Retinal pigment epithelial cell (primary cell): ENCODE data around the gene ADGB.

ENCODE experiments used
- DNase-seq: peaks from one replicate; pipeline ENCODE4 v3.0.0-alpha.2; 2010; ENCODE audit warnings: low read depth
- H3K4me3 ChIP-seq: 2 replicates; pipeline ENCODE4 v1.5.1; 2011; ENCODE audit warnings: mild to moderate bottlenecking, low read length, control low read depth, moderate library complexity
- CTCF ChIP-seq: conservative IDR thresholded peaks from 2 replicates; pipeline ENCODE4 v1.5.1; 2011; ENCODE audit warnings: low read depth, low read length, control low read depth, inconsistent platforms

ADGB gene

GRCh38 chr6:146593986-146594385 lies 4.8 kb upstream of the ADGB start:
- TF ChIP-seq CTCF = no peak
- no peak overlapping the region for H3K4me3 ChIP-seq
- DNase-seq = no peak

- no peak for TF ChIP-seq CTCF
- no peak overlapping the region for H3K4me3 ChIP-seq
- no peak for DNase-seq
Measured at GRCh38 chr6:146594495-146594894, 4.3 kb upstream of the ADGB start.

GRCh38 chr6:146595972-146596731 lies 2.6 kb upstream of the ADGB start:
- H3K4me3 ChIP-seq = no peak overlapping the region
- DNase-seq = no peak
- no peak for TF ChIP-seq CTCF

GRCh38 chr6:146601352-146601751 lies 2.6 kb downstream of the ADGB start:
- no peak for DNase-seq

GRCh38 chr6:146602526-146602925 lies 3.8 kb downstream of the ADGB start:
- no peak for DNase-seq
- H3K4me3 ChIP-seq = no peak overlapping the region
- TF ChIP-seq CTCF = no peak

More at GRCh38 chr6:146601352-146601751, 2.6 kb downstream of the ADGB start:
- no peak overlapping the region for H3K4me3 ChIP-seq
- no peak for TF ChIP-seq CTCF

GRCh38 chr6:146613947-146614346 lies 15.2 kb downstream of the ADGB start:
- no peak for DNase-seq
- TF ChIP-seq CTCF = no peak
- no peak overlapping the region for H3K4me3 ChIP-seq

- TF ChIP-seq CTCF = no peak
- no peak overlapping the region for H3K4me3 ChIP-seq
- no peak for DNase-seq
Measured at GRCh38 chr6:146620655-146621054, 21.9 kb downstream of the ADGB start.
